K562 (cell line): ENCODE measurements around the gene PTGES3. TPM values are rescaled to one million over a fixed set of nuclear protein-coding genes. Genes with fewer than 3 reads are reported as not detected.
A peak's percentile ranks its signal among the peaks of the same experiment; 100 is the strongest.

ENCODE experiments used
- ATAC-seq: fragments of 200-7000 bp; cut with Tn5 transposase; 3 replicates; pipeline ENCODE4 v1.9.1; 2020; ENCODE audit warnings: moderate library complexity
- BruUV-seq: library from RNA; stranded (reverse); fragments of 400-500 nt; replicated peaks from 2 replicates; lab custom pipeline; 2021; lab: Mats Ljungman, UMichigan
- CTCF ChIA-PET: fragments of 300-600 bp; formaldehyde crosslinking; extraction: SDS; loops from one replicate; lab custom pipeline; 2021; ENCODE audit warnings: low intra/inter-chr PET ratio; lab: Yijun Ruan, JAX
- POLR2A ChIA-PET: fragments of 300-600, 350-650 bp; sonication (Branson Sonifier 250); formaldehyde crosslinking; extraction: SDS; loops from one replicate; lab custom pipeline; 2021; ENCODE audit warnings: antibody characterized with exemption, inconsistent platforms; lab: Yijun Ruan, JAX
- DNase-seq, 4 experiments: peaks; one replicate each; pipeline versions ENCODE4 v3.0.0 to v3.0.0-alpha.2; 2011 to 2018; ENCODE audit warnings: low spot score in 3 of 4, mixed read lengths in 3 of 4; ENCODE audit errors: extremely low read depth in 1 of 4
- FAIRE-seq: peaks from 2 replicates; lab custom pipeline; 2011; peaks lifted over from hg19 to GRCh38; lab: Jason Lieb, UNC
- H2AFZ ChIP-seq: 2 replicates; pipeline ENCODE4 v1.6.0; 2011; ENCODE audit warnings: low read depth, low read length, control low read depth, inconsistent platforms
- H3K27ac ChIP-seq: fragments of 200-600 bp; 3 replicates; pipeline ENCODE4 v1.8.0; 2011; ENCODE audit warnings: low read depth, mild to moderate bottlenecking, control low read depth, inconsistent platforms, low read length, moderate library complexity, mixed read lengths; ENCODE audit errors: extremely low read depth
- H3K27me3 ChIP-seq, 2 experiments: fragments of 300-600 bp in 1 of 2; 2 replicates in 1 of 2; 3 replicates in 1 of 2; pipeline versions ENCODE4 v1.6.0 to v1.8.0; 2011; ENCODE audit warnings: inconsistent platforms in 2 of 2, low read length in 2 of 2, mild to moderate bottlenecking in 1 of 2, mixed read lengths in 1 of 2, moderate library complexity in 1 of 2; ENCODE audit not compliant: control insufficient read depth in 2 of 2, insufficient read depth in 2 of 2
- H3K36me3 ChIP-seq: fragments of 300-600 bp; 3 replicates; pipeline ENCODE4 v1.8.0; 2011; ENCODE audit warnings: mild to moderate bottlenecking, low read length, inconsistent platforms; ENCODE audit not compliant: control insufficient read depth, insufficient read depth
- H3K4me1 ChIP-seq, 2 experiments: fragments of 200-600 bp in 1 of 2; replicated peaks in 1 of 2; 2 replicates in 1 of 2; 3 replicates in 1 of 2; pipeline versions ENCODE4 v1.5.1 to v1.8.0; 2011; ENCODE audit warnings: inconsistent platforms in 2 of 2, low read length in 2 of 2, mild to moderate bottlenecking in 1 of 2, mixed read lengths in 1 of 2, moderate library complexity in 1 of 2; ENCODE audit not compliant: control insufficient read depth in 2 of 2, insufficient read depth in 2 of 2
- H3K4me2 ChIP-seq: 2 replicates; pipeline ENCODE4 v1.6.1; 2011; ENCODE audit warnings: low read length, control low read depth, inconsistent platforms, mixed read lengths; ENCODE audit not compliant: insufficient read depth
- H3K4me3 ChIP-seq: fragments of 200-600 bp; sonication (generic), shearing (Covaris generic); 2 replicates; pipeline ENCODE4 v1.5.1; 2016; ENCODE audit warnings: control low read depth, inconsistent platforms
- H3K79me2 ChIP-seq: fragments of 200-600 bp; 3 replicates; pipeline ENCODE4 v1.8.0; 2011; ENCODE audit warnings: low read length, inconsistent platforms; ENCODE audit not compliant: control insufficient read depth, insufficient read depth
- H3K9ac ChIP-seq, 2 experiments: 2 replicates each; pipeline versions ENCODE4 v1.6.0 to v1.6.1; 2011; ENCODE audit warnings: low read depth in 2 of 2, low read length in 2 of 2, control low read depth in 1 of 2, inconsistent platforms in 1 of 2, mild to moderate bottlenecking in 1 of 2, mixed read lengths in 1 of 2; ENCODE audit not compliant: insufficient read depth in 1 of 2
- H3K9me1 ChIP-seq: one replicate; pipeline ENCODE4 v1.6.0; 2011; ENCODE audit warnings: inconsistent platforms, mild to moderate bottlenecking, low read length, moderate library complexity; ENCODE audit not compliant: control insufficient read depth, insufficient read depth
- H3K9me3 ChIP-seq: replicated peaks from 2 replicates; pipeline ENCODE4 v1.5.1; 2011; ENCODE audit warnings: low read depth, low read length, inconsistent platforms; ENCODE audit not compliant: control insufficient read depth, insufficient read depth
- H4K20me1 ChIP-seq: replicated peaks from 2 replicates; pipeline ENCODE4 v1.6.1; 2011; ENCODE audit warnings: low read length, inconsistent platforms, mixed read lengths; ENCODE audit not compliant: control insufficient read depth, insufficient read depth
- BHLHE40 ChIP-seq: IDR thresholded peaks from 2 replicates; pipeline ENCODE4 v1.6.1; 2011; ENCODE audit warnings: low read length, improper control_type of control experiment
- DACH1 ChIP-seq: fragments of 450-650 bp; IDR thresholded peaks from 2 replicates; pipeline ENCODE4 v1.6.1; 2018; ENCODE audit not compliant: partially characterized antibody
- GTF2A2 ChIP-seq: IDR thresholded peaks from 2 replicates; pipeline ENCODE4 v1.6.1; 2016; ENCODE audit warnings: mild to moderate bottlenecking, missing genetic modification characterization, missing compliant biosample characterization
- HDAC6 ChIP-seq: IDR thresholded peaks from 2 replicates; pipeline ENCODE4 v1.6.1; 2012; ENCODE audit warnings: low read depth, mild to moderate bottlenecking, control low read depth, inconsistent platforms, low read length, moderate library complexity
- HNRNPH1 ChIP-seq: fragments of 200-400 bp; formaldehyde crosslinking; optimal IDR thresholded peaks from 2 replicates; pipeline ENCODE3; 2017; ENCODE audit warnings: low read depth, mild to moderate bottlenecking, low read length, moderate library complexity
- IFI16 ChIP-seq: fragments of 250-450 bp; sonication (Bioruptor Pico); IDR thresholded peaks from 2 replicates; pipeline ENCODE4 v2.1.2; 2022; ENCODE audit warnings: mild to moderate bottlenecking, inconsistent platforms
- ILK ChIP-seq: fragments of 450-650 bp; IDR thresholded peaks from 2 replicates; pipeline ENCODE4 v1.6.1; 2016; ENCODE audit warnings: missing genetic modification characterization, low read depth, mild to moderate bottlenecking, missing compliant biosample characterization, moderate library complexity, borderline replicate concordance
- KAT7 ChIP-seq: sonication (generic); formaldehyde crosslinking; IDR thresholded peaks from 2 replicates; pipeline ENCODE4 v1.8.0; 2022; ENCODE audit warnings: missing genetic modification reagents, mild to moderate bottlenecking, borderline replicate concordance
- MEIS2 ChIP-seq: fragments of 450-650 bp; IDR thresholded peaks from 2 replicates; pipeline ENCODE4 v1.6.1; 2014; ENCODE audit warnings: mild to moderate bottlenecking; ENCODE audit not compliant: partially characterized antibody
- MTA2 ChIP-seq: fragments of 450-650 bp; IDR thresholded peaks from 2 replicates; pipeline ENCODE4 v1.6.1; 2016; ENCODE audit warnings: low read depth
- SIRT6 ChIP-seq: IDR thresholded peaks from one replicate; pipeline ENCODE4 v1.6.1; 2012; ENCODE audit warnings: low read depth, mild to moderate bottlenecking, control low read depth, inconsistent platforms, low read length, moderate library complexity
- WHSC1 ChIP-seq: IDR thresholded peaks from one replicate; pipeline ENCODE4 v1.6.1; 2012; ENCODE audit warnings: low read length, control low read depth, inconsistent platforms
- ZBTB34 ChIP-seq: fragments of 250-450 bp; sonication (Bioruptor Pico); IDR thresholded peaks from 2 replicates; pipeline ENCODE4 v1.8.0; 2021; ENCODE audit warnings: mild to moderate bottlenecking, moderate library complexity
- ZC3H4 ChIP-seq: sonication (generic); formaldehyde crosslinking; IDR thresholded peaks from 2 replicates; pipeline ENCODE4 v1.9.0; 2021; ENCODE audit warnings: missing genetic modification reagents, borderline replicate concordance
- ZFP30 ChIP-seq: fragments of 250-450 bp; sonication (Bioruptor Pico); IDR thresholded peaks from 2 replicates; pipeline ENCODE4 v1.8.0; 2022; ENCODE audit warnings: moderate library complexity, mild to moderate bottlenecking, inconsistent platforms, borderline replicate concordance
- ZNF134 ChIP-seq: fragments of 250-450 bp; sonication (Bioruptor Pico); conservative IDR thresholded peaks from 2 replicates; pipeline ENCODE4 v1.4.0; 2020
- WGBS: fragments of 100-300 bp; shearing (Covaris generic); methylation state at CpG from one replicate; pipeline ENCODE4 v1.1.6; 2016; ENCODE audit warnings: low coverage, mixed read lengths; ENCODE audit not compliant: insufficient coverage; ENCODE audit errors: missing lambda C conversion rate; 5-methylcytosine and 5-hydroxymethylcytosine counted together
- in situ Hi-C: fragments of 300-500 bp; cut with MboI; formaldehyde crosslinking; loops from 4 replicates; pipeline ENCODE4 v1.15.0; 2018; ENCODE audit warnings: inconsistent platforms, mixed read lengths
- intact Hi-C: fragments of 100-400 bp; cut with micrococcal nuclease; formaldehyde crosslinking; loops from 2 replicates; pipeline ENCODE4 v1.14.2; 2022
- polyA plus RNA-seq, 8 experiments: library from polyadenylated mRNA; depleted of rRNA in 4 of 8; stranded (reverse) in 5 of 8; unstranded in 3 of 8; fragments of >200 nt; fragmentation: Nextera tagmentation in 2 of 8; fragmentation: Illumina TruSeq in 1 of 8; extraction: Ambion mirVana in 2 of 8; extraction: Trizol in 1 of 8; gene quantifications; 2 replicates each; pipeline versions ENCODE4 v1.2.1 to v1.2.3, GENCODE V29; 2011 to 2014; ENCODE audit warnings: inconsistent platforms in 1 of 8, missing spikeins in 1 of 8
- total RNA-seq, 7 experiments: library from RNA; depleted of rRNA in 6 of 7; stranded (reverse); fragments of >200 nt in 6 of 7; fragmentation: Illumina TruSeq in 2 of 7; extraction: Trizol in 2 of 7; gene quantifications; 2 replicates each; pipeline versions ENCODE4 v1.2.1 to v1.2.3, GENCODE V29; 2011 to 2021; ENCODE audit warnings: low replicate concordance in 1 of 7
- TF ChIP-seq, protein P1 (sequence below): fragments of 250-450 bp; sonication (Bioruptor Pico); IDR thresholded peaks from 2 replicates; pipeline ENCODE4 v1.8.0; 2022; ENCODE audit warnings: inconsistent platforms
- TF ChIP-seq, protein P2 (sequence below): fragments of 250-450 bp; sonication (Bioruptor Pico); IDR thresholded peaks from 2 replicates; pipeline ENCODE4 v1.9.0; 2021; ENCODE audit warnings: mild to moderate bottlenecking

PTGES3 gene
- total and polyA plus RNA-seq, 9 of the 15 experiments (the other 6 are each of a cell fraction or from before 2014, with no cell fraction given), result 163 to 501 (median 213) TPM

DNA sequence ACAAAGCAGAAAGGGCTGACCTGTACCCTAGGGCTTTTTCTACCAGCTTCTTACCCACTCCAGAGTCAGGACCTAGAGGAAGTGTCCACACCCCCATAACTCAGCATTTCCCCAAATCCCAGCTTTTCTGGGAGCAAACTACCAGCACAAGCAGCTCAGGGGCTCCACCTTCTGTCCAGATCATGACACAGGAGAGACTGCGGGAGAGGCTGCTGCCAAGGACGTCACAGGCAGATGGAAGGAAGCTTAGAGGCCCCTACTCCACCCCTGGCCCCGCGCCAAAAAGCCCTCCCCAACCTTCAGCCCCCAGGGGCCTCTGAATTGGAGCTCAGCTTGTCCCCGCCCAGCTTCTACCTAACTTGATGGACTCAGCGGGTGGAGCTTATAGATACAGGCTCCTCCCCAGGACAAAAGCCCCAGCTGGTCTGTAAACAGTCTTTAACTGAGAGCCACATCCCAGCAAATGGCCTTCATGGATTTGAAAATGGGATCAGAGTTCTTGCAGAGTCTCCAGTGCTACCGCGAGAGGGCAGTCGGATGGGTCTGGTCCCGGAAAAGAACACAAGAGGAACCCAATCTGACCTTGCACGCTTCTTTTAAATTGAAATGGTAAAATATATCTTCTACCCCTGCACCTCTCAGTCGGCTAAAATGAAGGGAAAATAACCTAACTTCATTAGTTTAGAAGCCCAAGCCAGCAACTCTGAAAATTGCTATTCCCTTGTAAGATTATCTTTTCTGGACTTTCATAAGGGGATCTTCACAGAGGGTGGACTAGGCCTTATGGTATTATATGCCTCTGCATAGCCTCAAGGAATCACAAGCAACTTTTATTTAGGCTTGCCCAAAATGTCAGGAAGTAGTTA lies 51.2 kb downstream of the PTGES3 start:
- Histone ChIP-seq H3K27ac (peak overlapping the region; percentile 86), H3K27me3 (no peaks in the 10 kb centered on the region), H2AFZ (peak overlapping the region; percentile 92), H3K36me3 (peaks cover 46% of the 10 kb centered on the region), H3K4me3 (peak overlapping the region; percentile 85), H3K9ac (peak overlapping the region; percentile 74 to 75; a peak in 3 of 4 replicates), H4K20me1 (no peaks in the 10 kb centered on the region), H3K79me2 (peaks cover 57% of the 10 kb centered on the region), H3K4me1 (peaks cover 23 to 38% of the 10 kb centered on the region in 2 experiments), H3K4me2 (peak overlapping the region; percentile 96), H3K9me3 (no peaks in the 10 kb centered on the region), H3K9me1 (no peaks in the 10 kb centered on the region)
- DNase-seq (peak; percentile 90 to 100 (median 94)), ATAC-seq (peak; percentile 84), FAIRE-seq (peak; percentile 96)
- in situ Hi-C loops, result no loop called here
- CTCF ChIA-PET, result interaction anchor here (0.7 to 2.4 kb wide), 2 partner anchors 123 to 1888 kb away, joined by 7 to 10 read pairs; no protein-coding TSS in a partner anchor
- WGBS, result 2% methylated on average over 10 of the region's 12 CpGs
- intact Hi-C loops, result loop anchor here (1.0 to 10.0 kb wide), 9 partner anchors 43 to 520 kb away; partner anchors contain the start of genes APOF, NAB2, NACA and PRIM1
- POLR2A ChIA-PET, result interaction anchor here (0.6 to 3.4 kb wide), 27 partner anchors 9 to 925 kb away, joined by 3 to 42 read pairs (median 4); partner anchors contain the start of genes ATP5F1B, NACA, PTGES3 and STAT2
- BruUV-seq, result no TSS peak
- TF ChIP-seq MTA2 (peak; percentile 5; the same call in 1 of the 2 replicates), BHLHE40 (peak; percentile 36; the same call in 1 of the 2 replicates), DACH1 (peak; percentile 97), ZBTB34 (no peak), ZC3H4 (CRISPR knock-in tag) (no peak), ILK (no peak), ZNF134 (CRISPR knock-in tag) (no peak), KAT7 (no peak), IFI16 (CRISPR knock-in tag) (no peak), GTF2A2 (no peak), SIRT6 (no peak), HNRNPH1 (no peak), MEIS2 (peak; percentile 62), WHSC1 (no peak), HDAC6 (no peak), ZFP30 (no peak; the same call in 1 of the 2 replicates)
- TF ChIP-seq, protein P1, sequence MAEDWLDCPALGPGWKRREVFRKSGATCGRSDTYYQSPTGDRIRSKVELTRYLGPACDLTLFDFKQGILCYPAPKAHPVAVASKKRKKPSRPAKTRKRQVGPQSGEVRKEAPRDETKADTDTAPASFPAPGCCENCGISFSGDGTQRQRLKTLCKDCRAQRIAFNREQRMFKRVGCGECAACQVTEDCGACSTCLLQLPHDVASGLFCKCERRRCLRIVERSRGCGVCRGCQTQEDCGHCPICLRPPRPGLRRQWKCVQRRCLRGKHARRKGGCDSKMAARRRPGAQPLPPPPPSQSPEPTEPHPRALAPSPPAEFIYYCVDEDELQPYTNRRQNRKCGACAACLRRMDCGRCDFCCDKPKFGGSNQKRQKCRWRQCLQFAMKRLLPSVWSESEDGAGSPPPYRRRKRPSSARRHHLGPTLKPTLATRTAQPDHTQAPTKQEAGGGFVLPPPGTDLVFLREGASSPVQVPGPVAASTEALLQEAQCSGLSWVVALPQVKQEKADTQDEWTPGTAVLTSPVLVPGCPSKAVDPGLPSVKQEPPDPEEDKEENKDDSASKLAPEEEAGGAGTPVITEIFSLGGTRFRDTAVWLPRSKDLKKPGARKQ (CRISPR knock-in tag), result no peak
- TF ChIP-seq, protein P2, sequence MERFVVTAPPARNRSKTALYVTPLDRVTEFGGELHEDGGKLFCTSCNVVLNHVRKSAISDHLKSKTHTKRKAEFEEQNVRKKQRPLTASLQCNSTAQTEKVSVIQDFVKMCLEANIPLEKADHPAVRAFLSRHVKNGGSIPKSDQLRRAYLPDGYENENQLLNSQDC (CRISPR knock-in tag), result no peak
